Measurements from ENCODE around the gene PPFIA4.

Gene PPFIA4

DNA sequence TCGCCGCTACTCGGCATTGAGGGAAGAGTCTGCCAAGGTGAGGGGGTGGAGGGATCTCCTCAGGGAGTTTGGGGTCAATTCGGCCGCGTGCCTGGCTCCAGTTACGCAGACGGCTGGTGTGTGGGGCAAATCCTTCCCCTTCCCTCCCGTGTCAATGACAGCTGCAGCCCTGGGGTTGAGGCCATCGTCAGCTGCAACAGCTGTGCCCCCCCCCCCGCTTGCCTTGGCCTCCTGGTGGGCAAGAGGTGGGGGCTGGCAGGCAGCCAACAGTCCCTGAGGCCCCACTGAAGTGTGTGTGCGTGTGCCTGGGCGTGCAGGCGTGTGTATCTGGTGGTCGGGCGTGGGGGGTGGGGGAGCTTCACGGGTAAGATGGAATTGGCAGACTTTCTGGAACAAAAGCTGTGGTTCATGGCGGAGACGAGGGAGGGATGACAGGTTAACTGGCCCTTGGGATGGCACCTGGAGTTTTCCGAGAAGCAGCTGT is 25.6 kb downstream of the PPFIA4 start:
- no peak for DNase-seq (ENCODE audit: low read depth in 2 of 2)
- no peak overlapping the region for H3K4me3 ChIP-seq (replicated peaks in 1 of 2; ENCODE audit: low read depth in 2 of 2, low read length in 2 of 2)
- TF ChIP-seq, protein P1, sequence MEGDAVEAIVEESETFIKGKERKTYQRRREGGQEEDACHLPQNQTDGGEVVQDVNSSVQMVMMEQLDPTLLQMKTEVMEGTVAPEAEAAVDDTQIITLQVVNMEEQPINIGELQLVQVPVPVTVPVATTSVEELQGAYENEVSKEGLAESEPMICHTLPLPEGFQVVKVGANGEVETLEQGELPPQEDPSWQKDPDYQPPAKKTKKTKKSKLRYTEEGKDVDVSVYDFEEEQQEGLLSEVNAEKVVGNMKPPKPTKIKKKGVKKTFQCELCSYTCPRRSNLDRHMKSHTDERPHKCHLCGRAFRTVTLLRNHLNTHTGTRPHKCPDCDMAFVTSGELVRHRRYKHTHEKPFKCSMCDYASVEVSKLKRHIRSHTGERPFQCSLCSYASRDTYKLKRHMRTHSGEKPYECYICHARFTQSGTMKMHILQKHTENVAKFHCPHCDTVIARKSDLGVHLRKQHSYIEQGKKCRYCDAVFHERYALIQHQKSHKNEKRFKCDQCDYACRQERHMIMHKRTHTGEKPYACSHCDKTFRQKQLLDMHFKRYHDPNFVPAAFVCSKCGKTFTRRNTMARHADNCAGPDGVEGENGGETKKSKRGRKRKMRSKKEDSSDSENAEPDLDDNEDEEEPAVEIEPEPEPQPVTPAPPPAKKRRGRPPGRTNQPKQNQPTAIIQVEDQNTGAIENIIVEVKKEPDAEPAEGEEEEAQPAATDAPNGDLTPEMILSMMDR (IDR thresholded peaks at IDR 0.05; ENCODE audit: low read depth, low read length) = no peak

DNA sequence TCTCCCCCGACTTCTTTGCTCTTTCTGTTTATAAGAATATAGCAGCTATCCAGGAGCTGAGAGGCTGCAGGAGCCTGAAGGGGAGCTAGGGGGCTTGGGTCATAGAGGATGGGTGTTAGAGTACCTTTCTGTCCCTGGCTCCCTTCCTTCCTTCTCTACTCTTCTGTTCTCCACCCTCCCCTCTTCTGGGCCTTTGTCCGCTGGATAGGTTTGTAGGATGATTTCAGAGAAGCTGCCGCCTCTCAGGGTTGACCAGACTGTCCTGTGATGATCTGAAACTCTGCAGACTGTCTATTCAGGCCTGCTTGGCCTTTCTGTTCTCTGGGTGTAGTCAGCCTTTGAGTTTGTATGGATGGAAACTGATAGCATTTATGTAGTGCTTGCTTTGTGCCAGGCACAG is 26.3 kb downstream of the PPFIA4 start:
- no peak overlapping the region for H3K4me3 ChIP-seq (replicated peaks in 1 of 2; ENCODE audit: low read depth in 2 of 2, low read length in 2 of 2)
- no peak for DNase-seq (ENCODE audit: low read depth in 2 of 2)
- TF ChIP-seq, protein P1 (IDR thresholded peaks at IDR 0.05; ENCODE audit: low read depth, low read length) = no peak

DNA sequence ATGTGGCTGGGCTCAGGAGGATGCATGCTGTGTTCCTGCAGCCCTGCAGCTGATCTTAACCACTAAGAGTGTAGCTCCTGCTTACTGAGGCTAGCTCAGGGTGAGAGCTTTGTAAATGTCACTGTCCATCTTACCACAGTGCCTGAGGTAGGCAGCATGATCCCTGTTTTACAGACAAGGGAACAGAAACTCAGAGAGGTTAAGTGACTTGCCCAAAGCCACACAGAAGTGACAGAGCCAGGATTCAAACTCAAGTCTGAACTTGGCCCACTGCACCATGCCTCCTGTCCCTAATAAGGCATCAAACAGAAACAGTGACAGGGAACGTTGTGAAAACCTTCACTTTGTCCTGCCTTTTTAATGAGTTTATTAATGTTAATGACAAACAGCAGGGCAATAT is 27.9 kb downstream of the PPFIA4 start:
- H3K4me3 ChIP-seq (replicated peaks in 1 of 2; ENCODE audit: low read depth in 2 of 2, low read length in 2 of 2) = no peak overlapping the region
- DNase-seq (ENCODE audit: low read depth in 2 of 2) = no peak
- TF ChIP-seq, protein P1 (IDR thresholded peaks at IDR 0.05; ENCODE audit: low read depth, low read length) = no peak

DNA sequence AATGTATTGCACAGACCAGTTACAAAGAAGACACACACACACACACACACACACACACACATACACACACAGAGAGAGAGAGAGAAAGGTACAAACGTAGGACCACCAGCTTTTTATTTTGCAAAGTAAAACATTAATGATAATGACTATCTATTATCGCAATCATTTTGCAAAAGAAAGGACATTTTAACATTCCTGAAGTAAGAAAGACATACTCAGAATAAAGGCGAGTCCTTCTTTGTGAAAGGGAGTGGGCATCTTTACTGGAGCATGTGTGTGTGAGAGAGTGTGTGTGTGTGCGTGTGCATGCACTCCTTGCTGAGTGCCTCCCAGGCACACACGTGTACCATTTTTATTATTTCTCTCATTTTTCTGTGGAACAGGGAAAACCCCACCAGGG is 28.4 kb downstream of the PPFIA4 start:
- no peak overlapping the region for H3K4me3 ChIP-seq (replicated peaks in 1 of 2; ENCODE audit: low read depth in 2 of 2, low read length in 2 of 2)
- no peak for DNase-seq (ENCODE audit: low read depth in 2 of 2)
- TF ChIP-seq, protein P1 (IDR thresholded peaks at IDR 0.05; ENCODE audit: low read depth, low read length) = no peak

DNA sequence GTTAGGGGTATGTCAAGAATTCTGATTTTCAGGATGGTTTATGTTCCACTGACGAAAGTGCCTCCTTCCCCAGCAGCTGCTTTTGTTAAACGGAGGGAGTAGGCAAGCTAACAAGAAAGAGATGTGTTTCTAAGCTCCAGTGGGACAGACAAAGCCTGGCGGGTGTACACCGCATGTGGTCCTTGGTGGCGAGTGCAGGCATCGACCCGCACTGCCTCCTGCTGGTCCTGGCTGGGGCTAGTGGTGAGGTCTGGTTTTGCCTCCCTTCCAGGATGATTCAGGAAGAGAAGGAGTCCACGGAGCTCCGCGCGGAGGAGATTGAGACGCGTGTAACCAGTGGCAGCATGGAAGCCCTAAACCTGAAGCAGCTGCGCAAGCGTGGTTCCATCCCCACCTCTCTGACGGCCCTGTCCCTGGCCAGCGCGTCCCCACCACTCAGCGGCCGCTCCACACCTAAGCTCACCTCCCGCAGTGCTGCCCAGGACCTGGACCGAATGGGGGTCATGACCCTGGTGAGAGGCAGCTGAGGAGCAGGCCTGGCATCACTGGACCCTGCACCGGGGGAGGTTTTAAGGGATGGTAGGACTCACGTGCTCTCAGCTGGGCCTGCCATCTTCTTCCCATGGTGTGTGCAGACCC is 29.0 kb downstream of the PPFIA4 start:
- no peak overlapping the region for H3K4me3 ChIP-seq (replicated peaks in 1 of 2; ENCODE audit: low read depth in 2 of 2, low read length in 2 of 2)
- DNase-seq (ENCODE audit: low read depth in 2 of 2) = no peak
- TF ChIP-seq, protein P1 (IDR thresholded peaks at IDR 0.05; ENCODE audit: low read depth, low read length) = no peak

DNA sequence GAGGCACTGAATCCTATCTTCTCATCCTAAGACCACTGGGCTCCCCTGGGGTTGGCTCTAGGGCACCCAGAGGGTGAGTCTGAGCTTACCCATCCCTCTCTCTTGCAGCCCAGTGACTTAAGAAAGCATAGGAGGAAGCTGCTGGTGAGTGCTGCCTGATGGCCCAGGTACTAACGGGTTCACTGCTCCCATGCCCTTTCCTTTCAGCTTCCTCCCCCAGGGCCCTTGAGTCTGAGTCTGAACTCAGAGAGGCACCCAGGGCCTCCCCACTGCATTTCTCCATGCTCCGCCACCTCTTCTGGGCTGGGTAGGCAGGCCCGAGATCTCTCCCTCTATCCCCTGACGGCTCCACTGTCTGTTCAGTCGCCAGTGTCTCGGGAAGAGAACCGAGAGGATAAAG is 29.7 kb downstream of the PPFIA4 start:
- TF ChIP-seq, protein P1 (IDR thresholded peaks at IDR 0.05; ENCODE audit: low read depth, low read length) = no peak
- DNase-seq (ENCODE audit: low read depth in 2 of 2) = no peak

DNA sequence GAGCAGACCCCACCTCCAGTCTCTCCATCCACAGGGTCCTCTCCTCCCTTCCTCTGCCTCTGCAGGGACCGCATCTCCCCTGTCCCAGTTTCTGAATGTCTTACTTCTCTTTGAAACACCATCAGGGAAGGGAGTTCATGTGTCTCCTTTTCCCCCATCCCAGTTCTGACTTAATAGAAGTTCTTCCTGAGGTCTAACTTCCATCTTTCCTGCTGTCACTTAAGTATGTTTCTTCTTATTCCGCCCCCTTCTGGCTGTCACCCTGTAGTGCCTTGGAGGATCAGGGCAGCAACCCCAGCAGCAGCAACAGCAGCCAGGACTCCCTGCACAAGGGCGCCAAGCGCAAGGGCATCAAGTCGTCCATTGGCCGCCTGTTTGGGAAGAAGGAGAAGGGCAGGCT is 30.2 kb downstream of the PPFIA4 start:
- no peak overlapping the region for H3K4me3 ChIP-seq (replicated peaks in 1 of 2; ENCODE audit: low read depth in 2 of 2, low read length in 2 of 2)
- TF ChIP-seq, protein P1 (IDR thresholded peaks at IDR 0.05; ENCODE audit: low read depth, low read length) = peak; percentile 6
- no peak for DNase-seq (ENCODE audit: low read depth in 2 of 2)

More for the DNA sequence above, 29.7 kb downstream of the PPFIA4 start:
- H3K4me3 ChIP-seq (replicated peaks in 1 of 2; ENCODE audit: low read depth in 2 of 2, low read length in 2 of 2) = no peak overlapping the region

Data from cardiac fibroblast (primary cell).